Superior temporal gyrus (tissue), 1 donor: Measurements from ENCODE around the gene COX7A2.
A peak's percentile ranks its signal among the peaks of the same experiment; 100 is the strongest.

ENCODE experiments used
- DNase-seq: peaks from one replicate; pipeline ENCODE4 v3.0.0-alpha.2; 2016; ENCODE audit errors: extremely low spot score

Gene COX7A2

GRCh38 chr6:75268121-75268987, 24.8 kb upstream of the COX7A2 start:
- DNase-seq, result no peak

- no peak for DNase-seq
These were observed 23.9 kb upstream of the COX7A2 start for GRCh38 chr6:75267461-75267860.

- DNase-seq, result peak; percentile 84
These were observed 23.2 kb upstream of the COX7A2 start for GRCh38 chr6:75266716-75267291.

- no peak for DNase-seq
These were observed 19.8 kb upstream of the COX7A2 start for GRCh38 chr6:75263401-75263750.

- DNase-seq, result no peak
These were observed 19.3 kb upstream of the COX7A2 start for GRCh38 chr6:75262716-75263400.

GRCh38 chr6:75261299-75261698, 17.7 kb upstream of the COX7A2 start:
- no peak for DNase-seq

- DNase-seq, result no peak
These were observed 13.9 kb upstream of the COX7A2 start for GRCh38 chr6:75257343-75258087.

- DNase-seq, result no peak
These were observed 7.0 kb upstream of the COX7A2 start for GRCh38 chr6:75250552-75250951.

- DNase-seq, result no peak
These were observed 6.2 kb upstream of the COX7A2 start for GRCh38 chr6:75249837-75250236.

GRCh38 chr6:75246386-75246785, 2.8 kb upstream of the COX7A2 start:
- no peak for DNase-seq

GRCh38 chr6:75244063-75244584, 523 bp upstream of the COX7A2 start:
- no peak for DNase-seq

GRCh38 chr6:75236630-75237029, 7.0 kb downstream of the COX7A2 start:
- no peak for DNase-seq

- no peak for DNase-seq
These were observed 8.3 kb downstream of the COX7A2 start for GRCh38 chr6:75235271-75235670.

GRCh38 chr6:75234126-75234865, 9.3 kb downstream of the COX7A2 start:
- DNase-seq, result peak; percentile 53

- DNase-seq, result no peak
These were observed 10.4 kb downstream of the COX7A2 start for GRCh38 chr6:75233092-75233615.

GRCh38 chr6:75230484-75231325, 12.9 kb downstream of the COX7A2 start:
- peak; percentile 85 for DNase-seq

- no peak for DNase-seq
These were observed 19.2 kb downstream of the COX7A2 start for GRCh38 chr6:75224303-75224926.

- no peak for DNase-seq
These were observed 20.2 kb downstream of the COX7A2 start for GRCh38 chr6:75223428-75223827.

GRCh38 chr6:75222261-75222660, 21.3 kb downstream of the COX7A2 start:
- DNase-seq, result no peak

- DNase-seq, result no peak
These were observed 22.5 kb downstream of the COX7A2 start for GRCh38 chr6:75221116-75221515.
